ENCODE measurements around the gene C1QTNF8.

Gene C1QTNF8

GRCh38 chr16:1121601-1122397 is 25.8 kb upstream of the C1QTNF8 start:
- Mint-ChIP-seq H3K27ac (no peak overlapping the region), H3K9me3 (no peaks in the 10 kb centered on the region)

GRCh38 chr16:1121009-1121408 is 25.0 kb upstream of the C1QTNF8 start:
- Mint-ChIP-seq H3K4me1 (ENCODE audit: low read depth) (no peaks in the 10 kb centered on the region), H3K36me3 (ENCODE audit: low read depth) (no peaks in the 10 kb centered on the region), H3K9me3 (no peaks in the 10 kb centered on the region), H3K27ac (no peak overlapping the region), H3K4me3 (no peak overlapping the region), H3K27me3 (ENCODE audit: low read depth) (no peaks in the 10 kb centered on the region)
- DNase-seq (ENCODE audit: low spot score): no peak

More at GRCh38 chr16:1121601-1122397, 25.8 kb upstream of the C1QTNF8 start:
- Mint-ChIP-seq H3K36me3 (ENCODE audit: low read depth) (no peaks in the 10 kb centered on the region), H3K4me3 (no peak overlapping the region), H3K27me3 (ENCODE audit: low read depth) (no peaks in the 10 kb centered on the region), H3K4me1 (ENCODE audit: low read depth) (no peaks in the 10 kb centered on the region)
- DNase-seq (ENCODE audit: low spot score): no peak

- no peak overlapping the region for H3K27ac Mint-ChIP-seq
- no peak for DNase-seq (ENCODE audit: low spot score)
- no peaks in the 10 kb centered on the region for H3K27me3 Mint-ChIP-seq (ENCODE audit: low read depth)
- H3K4me1 Mint-ChIP-seq (ENCODE audit: low read depth): no peaks in the 10 kb centered on the region
- no peak overlapping the region for H3K4me3 Mint-ChIP-seq
- H3K9me3 Mint-ChIP-seq: no peaks in the 10 kb centered on the region
- no peaks in the 10 kb centered on the region for H3K36me3 Mint-ChIP-seq (ENCODE audit: low read depth)
Observed at GRCh38 chr16:1120577-1120941, 24.5 kb upstream of the C1QTNF8 start.

GRCh38 chr16:1119766-1120576 is 23.9 kb upstream of the C1QTNF8 start:
- H3K27ac Mint-ChIP-seq: no peak overlapping the region
- H3K4me3 Mint-ChIP-seq: no peak overlapping the region
- H3K4me1 Mint-ChIP-seq (ENCODE audit: low read depth): no peaks in the 10 kb centered on the region
- no peaks in the 10 kb centered on the region for H3K9me3 Mint-ChIP-seq
- H3K27me3 Mint-ChIP-seq (ENCODE audit: low read depth): no peaks in the 10 kb centered on the region
- no peak for DNase-seq (ENCODE audit: low spot score)
- H3K36me3 Mint-ChIP-seq (ENCODE audit: low read depth): no peaks in the 10 kb centered on the region

GRCh38 chr16:1119129-1119528 is 23.1 kb upstream of the C1QTNF8 start:
- H3K4me3 Mint-ChIP-seq: no peak overlapping the region
- H3K27ac Mint-ChIP-seq: no peak overlapping the region
- no peaks in the 10 kb centered on the region for H3K4me1 Mint-ChIP-seq (ENCODE audit: low read depth)
- no peak for DNase-seq (ENCODE audit: low spot score)
- no peaks in the 10 kb centered on the region for H3K9me3 Mint-ChIP-seq
- no peaks in the 10 kb centered on the region for H3K27me3 Mint-ChIP-seq (ENCODE audit: low read depth)
- H3K36me3 Mint-ChIP-seq (ENCODE audit: low read depth): no peaks in the 10 kb centered on the region

GRCh38 chr16:1117926-1118325 is 21.9 kb upstream of the C1QTNF8 start:
- no peak overlapping the region for H3K4me3 Mint-ChIP-seq
- H3K36me3 Mint-ChIP-seq (ENCODE audit: low read depth): no peaks in the 10 kb centered on the region
- DNase-seq (ENCODE audit: low spot score): no peak
- H3K4me1 Mint-ChIP-seq (ENCODE audit: low read depth): no peaks in the 10 kb centered on the region
- H3K9me3 Mint-ChIP-seq: no peaks in the 10 kb centered on the region
- H3K27me3 Mint-ChIP-seq (ENCODE audit: low read depth): no peaks in the 10 kb centered on the region
- no peak overlapping the region for H3K27ac Mint-ChIP-seq

- Mint-ChIP-seq H3K27me3 (ENCODE audit: low read depth) (no peaks in the 10 kb centered on the region), H3K9me3 (no peaks in the 10 kb centered on the region), H3K36me3 (ENCODE audit: low read depth) (no peaks in the 10 kb centered on the region), H3K4me3 (no peak overlapping the region), H3K27ac (no peak overlapping the region), H3K4me1 (ENCODE audit: low read depth) (no peaks in the 10 kb centered on the region)
- no peak for DNase-seq (ENCODE audit: low spot score)
Observed at GRCh38 chr16:1117176-1117900, 21.3 kb upstream of the C1QTNF8 start.

GRCh38 chr16:1116693-1117077 is 20.6 kb upstream of the C1QTNF8 start:
- Mint-ChIP-seq H3K27me3 (ENCODE audit: low read depth) (no peaks in the 10 kb centered on the region), H3K9me3 (no peaks in the 10 kb centered on the region), H3K27ac (no peak overlapping the region), H3K36me3 (ENCODE audit: low read depth) (no peaks in the 10 kb centered on the region), H3K4me1 (ENCODE audit: low read depth) (no peaks in the 10 kb centered on the region), H3K4me3 (no peak overlapping the region)
- no peak for DNase-seq (ENCODE audit: low spot score)

GRCh38 chr16:1113889-1114526 is 18.0 kb upstream of the C1QTNF8 start:
- no peak overlapping the region for H3K4me3 Mint-ChIP-seq
- no peaks in the 10 kb centered on the region for H3K4me1 Mint-ChIP-seq (ENCODE audit: low read depth)
- no peak overlapping the region for H3K27ac Mint-ChIP-seq
- DNase-seq (ENCODE audit: low spot score): no peak
- no peaks in the 10 kb centered on the region for H3K9me3 Mint-ChIP-seq
- no peaks in the 10 kb centered on the region for H3K36me3 Mint-ChIP-seq (ENCODE audit: low read depth)
- no peaks in the 10 kb centered on the region for H3K27me3 Mint-ChIP-seq (ENCODE audit: low read depth)

- no peak for DNase-seq (ENCODE audit: low spot score)
- no peak overlapping the region for H3K27ac Mint-ChIP-seq
- H3K27me3 Mint-ChIP-seq (ENCODE audit: low read depth): no peaks in the 10 kb centered on the region
- H3K9me3 Mint-ChIP-seq: no peaks in the 10 kb centered on the region
- H3K4me1 Mint-ChIP-seq (ENCODE audit: low read depth): no peaks in the 10 kb centered on the region
- no peak overlapping the region for H3K4me3 Mint-ChIP-seq
- H3K36me3 Mint-ChIP-seq (ENCODE audit: low read depth): no peaks in the 10 kb centered on the region
Observed at GRCh38 chr16:1113489-1113888, 17.4 kb upstream of the C1QTNF8 start.

GRCh38 chr16:1112506-1113184 is 16.6 kb upstream of the C1QTNF8 start:
- no peak overlapping the region for H3K4me3 Mint-ChIP-seq
- no peaks in the 10 kb centered on the region for H3K27me3 Mint-ChIP-seq (ENCODE audit: low read depth)
- no peaks in the 10 kb centered on the region for H3K4me1 Mint-ChIP-seq (ENCODE audit: low read depth)

GRCh38 chr16:1109648-1110047 is 13.6 kb upstream of the C1QTNF8 start:
- Mint-ChIP-seq H3K9me3 (no peaks in the 10 kb centered on the region), H3K36me3 (ENCODE audit: low read depth) (no peaks in the 10 kb centered on the region), H3K4me3 (no peak overlapping the region), H3K27me3 (ENCODE audit: low read depth) (no peaks in the 10 kb centered on the region), H3K27ac (no peak overlapping the region), H3K4me1 (ENCODE audit: low read depth) (no peaks in the 10 kb centered on the region)
- DNase-seq (ENCODE audit: low spot score): no peak

More at GRCh38 chr16:1112506-1113184, 16.6 kb upstream of the C1QTNF8 start:
- DNase-seq (ENCODE audit: low spot score): no peak
- Mint-ChIP-seq H3K9me3 (no peaks in the 10 kb centered on the region), H3K27ac (no peak overlapping the region), H3K36me3 (ENCODE audit: low read depth) (no peaks in the 10 kb centered on the region)
